Epithelial cell of esophagus (primary cell): ENCODE results near the gene CFAP97D2.
A peak's percentile ranks its signal among the peaks of the same experiment; 100 is the strongest.

ENCODE experiments used
- DNase-seq: peaks from one replicate; pipeline ENCODE4 v3.0.0; 2010; ENCODE audit warnings: low read depth
- H3K4me3 ChIP-seq: 2 replicates; pipeline ENCODE4 v1.5.1; 2011; ENCODE audit warnings: mild to moderate bottlenecking, low read length, control low read depth
- CTCF ChIP-seq: IDR thresholded peaks from 2 replicates; pipeline ENCODE4 v1.5.1; 2011; ENCODE audit warnings: low read depth, mild to moderate bottlenecking, low read length, control low read depth, inconsistent platforms; ENCODE audit not compliant: insufficient read depth; ENCODE audit errors: missing control alignments

Gene CFAP97D2

DNA sequence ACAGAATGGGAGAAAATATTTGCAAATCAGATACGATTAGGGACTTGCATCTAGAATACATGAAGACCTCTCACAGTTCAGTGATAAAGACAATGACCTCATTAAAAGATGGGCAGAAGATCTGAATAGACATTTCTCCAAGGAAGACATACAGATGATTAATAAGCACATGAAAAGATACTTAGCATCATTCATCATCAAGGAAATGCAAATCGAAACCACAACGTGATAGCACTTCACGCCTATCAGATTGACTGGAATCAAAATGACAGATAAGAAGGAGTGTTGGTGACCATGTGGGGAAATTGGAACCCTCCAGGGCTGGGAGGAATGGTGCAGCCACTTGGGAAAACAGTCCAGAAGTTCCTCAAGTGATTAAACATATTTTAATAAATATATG is 25.8 kb downstream of the CFAP97D2 start:
- no peak for TF ChIP-seq CTCF
- DNase-seq, result no peak
- no peak overlapping the region for H3K4me3 ChIP-seq

DNA sequence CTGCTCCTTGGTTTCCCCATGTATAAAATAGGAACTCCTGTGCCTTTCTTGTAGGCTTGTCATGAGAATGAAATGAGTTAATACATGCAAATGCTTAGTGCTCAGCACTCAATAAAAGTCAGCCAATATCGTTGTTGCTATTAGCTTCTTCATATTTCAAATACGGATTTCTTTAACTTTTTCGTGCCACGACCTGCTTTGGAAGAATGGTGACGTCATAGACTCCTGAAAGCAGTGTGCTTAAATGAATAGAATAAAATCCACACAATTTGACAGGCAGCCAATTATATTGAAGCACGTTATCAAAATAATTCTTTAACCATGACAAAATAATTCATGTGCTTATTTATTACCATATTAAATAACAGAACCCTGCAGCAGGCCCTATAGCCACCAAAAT is 29.1 kb downstream of the CFAP97D2 start:
- TF ChIP-seq CTCF, result no peak
- no peak for DNase-seq
- H3K4me3 ChIP-seq, result no peak overlapping the region

DNA sequence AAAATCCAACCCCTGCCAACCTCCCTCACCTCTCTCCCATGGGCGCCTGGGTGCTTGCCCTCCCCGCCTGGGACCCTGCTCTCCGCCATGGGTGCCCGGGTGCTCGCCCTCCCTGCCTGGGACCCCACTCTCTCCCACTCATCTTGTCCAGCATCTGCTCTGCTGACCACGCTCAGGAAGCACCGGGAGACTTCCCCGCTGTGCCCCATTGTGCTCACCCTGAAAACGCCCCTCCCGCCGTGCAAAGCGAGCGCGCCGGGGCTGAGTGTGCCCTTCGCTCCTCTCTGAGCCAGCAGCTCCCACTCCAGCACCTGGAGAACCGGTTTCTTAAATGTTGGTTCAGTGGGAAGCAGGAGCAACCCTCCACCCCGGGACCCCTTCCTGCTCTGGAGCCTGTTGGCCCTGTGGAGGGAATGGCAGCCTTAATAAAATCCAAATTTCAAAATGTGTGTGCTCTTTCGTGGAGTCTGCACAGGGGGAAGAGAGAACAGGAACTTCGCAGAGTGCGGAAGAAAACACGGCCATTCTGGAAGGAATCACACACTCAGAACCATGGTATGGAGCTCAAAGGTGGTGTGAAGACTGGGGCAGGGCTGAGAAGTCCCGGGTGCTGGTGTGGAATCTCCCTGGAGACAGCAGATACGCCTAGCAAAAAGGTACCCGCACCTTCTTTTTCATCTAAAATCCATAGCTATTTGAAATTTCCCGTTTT is 32.5 kb downstream of the CFAP97D2 start:
- no peak for TF ChIP-seq CTCF
- H3K4me3 ChIP-seq, result no peak overlapping the region
- no peak for DNase-seq

GRCh38 chr13:114212158-114212495 is 33.1 kb downstream of the CFAP97D2 start:
- TF ChIP-seq CTCF, result no peak
- no peak overlapping the region for H3K4me3 ChIP-seq
- peak; percentile 32 for DNase-seq

GRCh38 chr13:114213980-114214379 is 34.9 kb downstream of the CFAP97D2 start:
- TF ChIP-seq CTCF, result no peak
- no peak overlapping the region for H3K4me3 ChIP-seq
- no peak for DNase-seq

- no peak for TF ChIP-seq CTCF
- H3K4me3 ChIP-seq, result no peak overlapping the region
- no peak for DNase-seq
Observed at GRCh38 chr13:114219392-114219791, 40.3 kb downstream of the CFAP97D2 start.

DNA sequence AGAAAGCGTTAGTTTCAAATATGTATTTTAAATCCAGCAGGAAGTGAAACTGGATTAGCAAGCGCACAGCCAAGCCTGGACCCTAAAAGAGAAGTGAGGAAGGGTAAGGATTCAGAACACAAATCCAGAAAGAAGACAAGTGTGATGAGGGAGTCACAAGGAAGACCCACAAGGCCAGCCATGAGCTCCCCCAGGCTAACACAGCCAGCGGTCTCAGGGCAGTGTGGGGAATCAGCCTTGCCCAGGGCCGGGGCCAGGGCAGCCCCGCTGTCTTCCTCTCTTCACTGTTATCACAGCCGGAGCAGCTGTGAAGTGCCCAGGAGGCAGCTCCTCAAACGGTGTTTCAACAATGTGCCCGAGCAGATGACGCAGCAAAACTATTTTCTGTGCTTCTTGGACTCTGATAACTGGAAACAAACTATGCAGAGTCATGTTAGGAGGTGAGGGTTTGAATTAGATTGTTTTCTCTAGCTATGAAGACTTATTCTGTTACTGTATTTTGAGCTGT is 43.5 kb downstream of the CFAP97D2 start:
- no peak for DNase-seq
- H3K4me3 ChIP-seq, result no peak overlapping the region
- TF ChIP-seq CTCF, result no peak
